ENCODE results near the gene PHLDB2. TPM values are rescaled to one million over a fixed set of nuclear protein-coding genes. Genes with fewer than 3 reads are reported as not detected.

The PHLDB2 gene
- total RNA-seq, 2 donors from 2014 or later, result 15.3 to 32.3 TPM

DNA sequence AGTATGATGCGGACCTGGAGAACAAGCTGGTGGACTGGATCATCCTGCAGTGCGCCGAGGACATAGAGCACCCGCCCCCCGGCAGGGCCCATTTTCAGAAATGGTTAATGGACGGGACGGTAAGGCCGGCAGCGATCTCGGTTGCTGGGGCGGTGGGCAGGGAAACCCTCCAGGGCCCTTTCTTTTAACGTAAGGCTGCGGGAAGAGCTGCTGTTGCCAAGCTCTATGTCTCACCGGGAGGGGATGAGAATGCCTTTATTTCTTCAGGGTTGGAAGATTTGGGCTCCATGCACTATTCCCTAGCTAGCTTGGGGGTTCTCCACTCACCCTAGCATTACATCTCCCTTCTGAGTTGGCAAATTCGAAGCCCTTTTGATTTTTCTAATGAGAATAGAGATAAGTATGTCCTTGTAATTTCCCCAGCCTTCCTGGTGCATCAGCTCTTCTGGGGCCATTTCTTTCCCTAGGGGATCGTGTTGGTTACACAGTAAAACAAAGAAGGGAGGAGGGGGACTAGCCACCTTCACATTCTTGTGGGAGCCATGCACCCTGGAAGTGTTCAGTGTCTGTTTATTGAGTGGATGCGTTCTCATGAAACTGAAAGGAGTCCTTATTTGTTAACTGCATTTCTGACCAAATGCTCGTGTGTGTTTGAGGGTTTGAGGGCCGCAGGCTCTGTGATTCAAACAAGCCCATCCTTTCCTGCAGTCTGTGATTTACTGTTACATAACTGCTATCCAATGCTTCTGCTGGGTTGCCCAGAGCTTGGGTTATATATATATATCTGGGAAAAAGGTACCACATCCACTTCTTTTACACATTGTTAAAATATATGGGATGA is 140.6 kb downstream of the PHLDB2 start:
- WGBS, result 25% methylated on average over 19 of the region's 19 CpGs
- no peaks in the 10 kb centered on the region for H3K4me1 ChIP-seq (replicated peaks)

DNA sequence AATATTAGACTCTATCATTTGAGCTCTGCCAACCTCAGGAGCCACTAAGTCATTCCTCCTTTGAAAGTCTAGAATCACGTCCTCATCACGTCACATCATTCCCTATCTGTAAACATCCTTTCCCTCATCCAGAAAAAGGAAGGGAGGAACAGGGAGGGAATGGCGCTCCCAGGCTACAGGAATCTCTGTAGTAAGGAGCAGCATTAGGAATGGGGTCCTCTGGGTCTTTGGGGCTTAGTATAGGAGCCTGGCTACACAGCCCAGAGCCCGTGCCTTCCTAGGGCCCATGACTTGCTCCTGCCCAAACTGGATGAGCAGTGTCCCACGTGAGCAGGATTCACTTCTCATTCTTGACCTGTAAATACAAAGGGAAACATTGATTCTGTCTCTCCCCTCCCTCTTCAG is 141.3 kb downstream of the PHLDB2 start:
- Histone ChIP-seq H3K4me3 (no peak overlapping the region), H3K27me3 (replicated peaks; ENCODE audit: insufficient read depth) (no peaks in the 10 kb centered on the region), H3K4me1 (replicated peaks) (no peaks in the 10 kb centered on the region), H3K36me3 (no peaks in the 10 kb centered on the region), H3K9me3 (no peaks in the 10 kb centered on the region), H3K27ac (no peak overlapping the region)
- TF ChIP-seq POLR2AphosphoS5 (IDR thresholded peaks at IDR 0.05) (no peak), POLR2A (IDR thresholded peaks at IDR 0.05) (no peak)
- 88% methylated on average over 5 of the region's 5 CpGs for WGBS
- DNase-seq (ENCODE audit: low spot score), result no peak
- intact Hi-C loops (cut with DNase I), result no loop called here

More for the DNA sequence above, 140.6 kb downstream of the PHLDB2 start:
- peak overlapping the region; percentile 24 to 26 for H3K4me3 ChIP-seq
- DNase-seq (ENCODE audit: low spot score), result no peak
- no peaks in the 10 kb centered on the region for H3K27me3 ChIP-seq (replicated peaks; ENCODE audit: insufficient read depth)
- no peaks in the 10 kb centered on the region for H3K36me3 ChIP-seq
- intact Hi-C loops (cut with DNase I), result no loop called here
- H3K27ac ChIP-seq, result no peak overlapping the region
- no peaks in the 10 kb centered on the region for H3K9me3 ChIP-seq
- no peak for TF ChIP-seq POLR2A (IDR thresholded peaks at IDR 0.05)

DNA sequence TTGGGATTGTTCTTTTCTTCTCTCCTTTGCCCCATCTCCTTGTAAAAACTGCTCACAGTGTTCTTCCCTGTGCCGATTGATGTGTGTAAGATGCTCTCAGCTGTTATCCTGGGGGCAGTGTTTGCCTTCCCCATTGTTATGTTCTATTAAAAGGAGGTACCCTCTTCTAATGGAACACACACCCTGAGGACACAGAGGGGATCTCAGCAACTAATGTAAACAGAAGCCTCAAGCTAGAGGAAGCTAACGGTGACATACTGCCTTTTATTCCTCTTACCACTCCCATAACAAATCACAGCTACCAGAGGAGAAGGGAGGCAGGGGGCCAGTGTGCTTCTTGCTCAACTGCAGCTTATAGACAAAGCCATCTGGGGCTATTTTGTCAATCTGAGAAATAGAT is 141.9 kb downstream of the PHLDB2 start:
- H3K4me3 ChIP-seq, result no peak overlapping the region
- no peaks in the 10 kb centered on the region for H3K4me1 ChIP-seq (replicated peaks)
- H3K9me3 ChIP-seq, result no peaks in the 10 kb centered on the region
- no peak overlapping the region for H3K27ac ChIP-seq
- TF ChIP-seq POLR2AphosphoS5 (IDR thresholded peaks at IDR 0.05), result no peak
- no peaks in the 10 kb centered on the region for H3K36me3 ChIP-seq
- no peaks in the 10 kb centered on the region for H3K27me3 ChIP-seq (replicated peaks; ENCODE audit: insufficient read depth)
- intact Hi-C loops (cut with DNase I), result no loop called here
- DNase-seq (ENCODE audit: low spot score), result no peak
- 53% methylated on average over 2 of the region's 2 CpGs for WGBS

DNA sequence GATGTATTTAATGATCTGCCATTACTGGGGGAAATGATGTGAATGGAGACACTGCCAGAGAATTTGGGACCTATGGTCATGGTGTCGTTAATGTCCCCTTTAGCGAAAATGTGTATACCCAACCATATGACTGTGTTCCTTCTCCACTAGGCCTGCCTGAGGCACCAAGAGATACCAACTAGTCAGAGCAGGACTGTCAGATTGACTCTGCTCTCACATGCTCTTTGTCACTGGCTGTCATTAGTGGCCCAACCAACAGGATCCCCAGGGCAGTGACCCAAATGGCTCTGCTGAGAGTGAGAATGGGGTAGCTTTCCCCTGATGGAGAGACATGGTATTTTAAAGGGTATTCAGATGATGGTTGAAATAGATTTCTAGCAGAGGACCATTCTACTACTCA is 142.5 kb downstream of the PHLDB2 start:
- H3K4me3 ChIP-seq, result no peak overlapping the region
- 97% methylated on average over 2 of the region's 2 CpGs for WGBS
- H3K36me3 ChIP-seq, result no peaks in the 10 kb centered on the region
- no peaks in the 10 kb centered on the region for H3K27me3 ChIP-seq (replicated peaks; ENCODE audit: insufficient read depth)
- no peaks in the 10 kb centered on the region for H3K4me1 ChIP-seq (replicated peaks)
- DNase-seq (ENCODE audit: low spot score), result no peak
- TF ChIP-seq POLR2AphosphoS5 (IDR thresholded peaks at IDR 0.05), result no peak
- no peak for TF ChIP-seq POLR2A (IDR thresholded peaks at IDR 0.05)
- TF ChIP-seq, protein P1, sequence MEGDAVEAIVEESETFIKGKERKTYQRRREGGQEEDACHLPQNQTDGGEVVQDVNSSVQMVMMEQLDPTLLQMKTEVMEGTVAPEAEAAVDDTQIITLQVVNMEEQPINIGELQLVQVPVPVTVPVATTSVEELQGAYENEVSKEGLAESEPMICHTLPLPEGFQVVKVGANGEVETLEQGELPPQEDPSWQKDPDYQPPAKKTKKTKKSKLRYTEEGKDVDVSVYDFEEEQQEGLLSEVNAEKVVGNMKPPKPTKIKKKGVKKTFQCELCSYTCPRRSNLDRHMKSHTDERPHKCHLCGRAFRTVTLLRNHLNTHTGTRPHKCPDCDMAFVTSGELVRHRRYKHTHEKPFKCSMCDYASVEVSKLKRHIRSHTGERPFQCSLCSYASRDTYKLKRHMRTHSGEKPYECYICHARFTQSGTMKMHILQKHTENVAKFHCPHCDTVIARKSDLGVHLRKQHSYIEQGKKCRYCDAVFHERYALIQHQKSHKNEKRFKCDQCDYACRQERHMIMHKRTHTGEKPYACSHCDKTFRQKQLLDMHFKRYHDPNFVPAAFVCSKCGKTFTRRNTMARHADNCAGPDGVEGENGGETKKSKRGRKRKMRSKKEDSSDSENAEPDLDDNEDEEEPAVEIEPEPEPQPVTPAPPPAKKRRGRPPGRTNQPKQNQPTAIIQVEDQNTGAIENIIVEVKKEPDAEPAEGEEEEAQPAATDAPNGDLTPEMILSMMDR (IDR thresholded peaks at IDR 0.05), result no peak
- no peaks in the 10 kb centered on the region for H3K9me3 ChIP-seq
- intact Hi-C loops (cut with DNase I), result no loop called here
- no peak overlapping the region for H3K27ac ChIP-seq

DNA sequence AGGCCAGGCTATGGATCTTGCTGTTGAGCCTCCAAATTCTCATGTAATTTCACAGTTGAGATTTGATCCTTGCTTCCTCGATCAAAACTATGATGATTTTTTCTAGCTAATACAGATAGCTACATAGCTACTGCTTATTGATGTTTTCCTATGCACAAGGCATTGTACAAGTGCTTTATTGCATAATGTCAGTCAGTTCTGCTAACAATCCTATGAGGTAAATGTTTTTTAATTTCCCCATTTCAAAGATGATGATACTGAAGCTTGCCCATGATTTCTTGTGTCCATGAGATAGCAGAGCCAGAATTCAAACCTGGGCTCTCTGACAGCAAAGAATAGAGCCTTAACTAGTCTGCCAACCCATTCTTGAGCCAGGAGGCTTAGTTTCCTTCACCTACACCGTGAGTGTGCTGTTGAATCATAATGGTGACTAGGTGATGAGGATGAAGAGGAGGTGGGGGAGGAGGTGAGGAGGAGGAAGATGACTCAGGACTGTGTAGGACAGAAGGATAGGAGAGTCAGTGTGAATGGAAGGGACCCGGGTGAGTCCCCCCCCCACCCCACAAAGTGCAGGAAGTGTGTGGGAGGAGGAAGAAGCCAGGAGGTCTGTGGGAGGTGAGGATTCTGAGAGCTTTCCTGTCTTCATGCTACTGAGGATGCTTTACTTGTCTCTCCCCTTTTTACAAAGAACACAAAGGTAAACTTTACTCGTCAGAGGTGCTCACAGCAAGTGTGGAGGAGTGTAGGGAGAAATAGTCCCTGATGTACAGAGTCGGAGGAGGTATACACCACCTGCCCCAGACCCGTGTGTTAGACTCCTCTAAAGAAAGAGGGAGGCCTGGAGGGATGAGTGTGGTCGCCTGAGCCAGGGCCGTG is 143.3 kb downstream of the PHLDB2 start:
- TF ChIP-seq POLR2AphosphoS5 (IDR thresholded peaks at IDR 0.05) (no peak), POLR2A (IDR thresholded peaks at IDR 0.05) (no peak)
- TF ChIP-seq, protein P1 (IDR thresholded peaks at IDR 0.05), result no peak
- WGBS, result 77% methylated on average over 8 of the region's 8 CpGs
- no peak overlapping the region for H3K4me3 ChIP-seq
- H3K9me3 ChIP-seq, result no peaks in the 10 kb centered on the region
- H3K27ac ChIP-seq, result no peak overlapping the region
- H3K27me3 ChIP-seq (replicated peaks; ENCODE audit: insufficient read depth), result no peaks in the 10 kb centered on the region
- H3K36me3 ChIP-seq, result no peaks in the 10 kb centered on the region
- H3K4me1 ChIP-seq (replicated peaks), result no peaks in the 10 kb centered on the region
- no peak for DNase-seq (ENCODE audit: low spot score)
- intact Hi-C loops (cut with DNase I), result no loop called here

DNA sequence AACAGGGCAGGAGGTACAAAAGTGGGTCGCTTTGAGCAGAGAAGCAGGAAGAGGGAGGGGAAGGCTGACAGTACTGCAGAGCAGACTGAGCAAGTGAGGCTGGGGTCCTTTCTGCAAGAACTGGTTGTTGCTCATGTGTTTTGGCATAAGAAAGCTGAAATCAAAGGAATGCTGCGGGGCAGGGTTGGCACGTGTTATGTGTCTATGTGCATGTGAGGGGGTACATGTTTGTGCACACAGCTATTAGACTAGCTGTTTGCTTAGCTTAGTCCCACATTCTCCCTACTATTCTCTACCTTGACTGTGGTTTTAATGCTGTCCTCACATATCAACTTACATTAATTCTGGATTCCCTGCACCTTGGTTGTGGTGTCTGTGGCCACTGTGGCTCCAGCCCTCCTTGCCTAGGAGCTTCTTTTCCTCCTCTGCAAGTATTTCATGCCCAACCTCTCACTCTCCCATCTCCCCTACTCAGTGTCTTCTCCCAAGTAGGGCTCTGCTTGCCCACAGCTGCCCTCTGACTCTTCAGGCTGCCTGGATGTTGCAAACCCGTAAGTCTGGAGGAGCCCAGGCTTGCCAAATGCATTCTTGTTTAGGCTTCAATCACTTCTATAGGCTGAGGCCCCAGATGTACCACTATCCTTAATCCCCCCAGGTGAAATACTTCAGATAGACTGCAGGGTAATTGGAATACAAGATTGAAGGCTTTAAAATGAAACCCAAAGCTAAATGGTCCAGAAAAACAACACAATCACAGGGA is 144.4 kb downstream of the PHLDB2 start:
- intact Hi-C loops (cut with DNase I), result no loop called here
- Histone ChIP-seq H3K36me3 (no peaks in the 10 kb centered on the region), H3K9me3 (no peaks in the 10 kb centered on the region), H3K4me1 (replicated peaks) (no peaks in the 10 kb centered on the region), H3K4me3 (no peak overlapping the region), H3K27me3 (replicated peaks; ENCODE audit: insufficient read depth) (no peaks in the 10 kb centered on the region), H3K27ac (no peak overlapping the region)
- WGBS, result 74% methylated on average over 4 of the region's 4 CpGs
- TF ChIP-seq, protein P1 (IDR thresholded peaks at IDR 0.05), result no peak
- TF ChIP-seq POLR2AphosphoS5 (IDR thresholded peaks at IDR 0.05), result no peak
- TF ChIP-seq POLR2A (IDR thresholded peaks at IDR 0.05), result no peak
- no peak for DNase-seq (ENCODE audit: low spot score)
